ENCODE data around the gene OVCH2. TPM values are rescaled to one million over a fixed set of nuclear protein-coding genes. Genes with fewer than 3 reads are reported as not detected.

OVCH2 gene
- total RNA-seq, 1 experiment from 2014 or later: 0.57 TPM

GRCh38 chr11:7686761-7687160 lies 19.5 kb downstream of the OVCH2 start (continued):
- TF ChIP-seq ERG (CRISPR knock-in tag; IDR thresholded peaks at IDR 0.05) (no peak), ZNF671 (CRISPR knock-in tag; IDR thresholded peaks at IDR 0.05) (no peak), CTCF (IDR thresholded peaks at IDR 0.05) (no peak), EMX1 (CRISPR knock-in tag; IDR thresholded peaks at IDR 0.05) (no peak), GRHL2 (CRISPR knock-in tag; IDR thresholded peaks at IDR 0.05; ENCODE audit: insufficient replicate concordance, severe bottlenecking) (no peak), MXD4 (CRISPR knock-in tag; IDR thresholded peaks at IDR 0.05; ENCODE audit: borderline replicate concordance) (no peak), USF1 (CRISPR knock-in tag; IDR thresholded peaks at IDR 0.05) (no peak)
- TF ChIP-seq, protein P1, sequence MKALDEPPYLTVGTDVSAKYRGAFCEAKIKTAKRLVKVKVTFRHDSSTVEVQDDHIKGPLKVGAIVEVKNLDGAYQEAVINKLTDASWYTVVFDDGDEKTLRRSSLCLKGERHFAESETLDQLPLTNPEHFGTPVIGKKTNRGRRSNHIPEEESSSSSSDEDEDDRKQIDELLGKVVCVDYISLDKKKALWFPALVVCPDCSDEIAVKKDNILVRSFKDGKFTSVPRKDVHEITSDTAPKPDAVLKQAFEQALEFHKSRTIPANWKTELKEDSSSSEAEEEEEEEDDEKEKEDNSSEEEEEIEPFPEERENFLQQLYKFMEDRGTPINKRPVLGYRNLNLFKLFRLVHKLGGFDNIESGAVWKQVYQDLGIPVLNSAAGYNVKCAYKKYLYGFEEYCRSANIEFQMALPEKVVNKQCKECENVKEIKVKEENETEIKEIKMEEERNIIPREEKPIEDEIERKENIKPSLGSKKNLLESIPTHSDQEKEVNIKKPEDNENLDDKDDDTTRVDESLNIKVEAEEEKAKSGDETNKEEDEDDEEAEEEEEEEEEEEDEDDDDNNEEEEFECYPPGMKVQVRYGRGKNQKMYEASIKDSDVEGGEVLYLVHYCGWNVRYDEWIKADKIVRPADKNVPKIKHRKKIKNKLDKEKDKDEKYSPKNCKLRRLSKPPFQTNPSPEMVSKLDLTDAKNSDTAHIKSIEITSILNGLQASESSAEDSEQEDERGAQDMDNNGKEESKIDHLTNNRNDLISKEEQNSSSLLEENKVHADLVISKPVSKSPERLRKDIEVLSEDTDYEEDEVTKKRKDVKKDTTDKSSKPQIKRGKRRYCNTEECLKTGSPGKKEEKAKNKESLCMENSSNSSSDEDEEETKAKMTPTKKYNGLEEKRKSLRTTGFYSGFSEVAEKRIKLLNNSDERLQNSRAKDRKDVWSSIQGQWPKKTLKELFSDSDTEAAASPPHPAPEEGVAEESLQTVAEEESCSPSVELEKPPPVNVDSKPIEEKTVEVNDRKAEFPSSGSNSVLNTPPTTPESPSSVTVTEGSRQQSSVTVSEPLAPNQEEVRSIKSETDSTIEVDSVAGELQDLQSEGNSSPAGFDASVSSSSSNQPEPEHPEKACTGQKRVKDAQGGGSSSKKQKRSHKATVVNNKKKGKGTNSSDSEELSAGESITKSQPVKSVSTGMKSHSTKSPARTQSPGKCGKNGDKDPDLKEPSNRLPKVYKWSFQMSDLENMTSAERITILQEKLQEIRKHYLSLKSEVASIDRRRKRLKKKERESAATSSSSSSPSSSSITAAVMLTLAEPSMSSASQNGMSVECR (CRISPR knock-in tag; IDR thresholded peaks at IDR 0.05; ENCODE audit: borderline replicate concordance): no peak
- TF ChIP-seq, protein P2, sequence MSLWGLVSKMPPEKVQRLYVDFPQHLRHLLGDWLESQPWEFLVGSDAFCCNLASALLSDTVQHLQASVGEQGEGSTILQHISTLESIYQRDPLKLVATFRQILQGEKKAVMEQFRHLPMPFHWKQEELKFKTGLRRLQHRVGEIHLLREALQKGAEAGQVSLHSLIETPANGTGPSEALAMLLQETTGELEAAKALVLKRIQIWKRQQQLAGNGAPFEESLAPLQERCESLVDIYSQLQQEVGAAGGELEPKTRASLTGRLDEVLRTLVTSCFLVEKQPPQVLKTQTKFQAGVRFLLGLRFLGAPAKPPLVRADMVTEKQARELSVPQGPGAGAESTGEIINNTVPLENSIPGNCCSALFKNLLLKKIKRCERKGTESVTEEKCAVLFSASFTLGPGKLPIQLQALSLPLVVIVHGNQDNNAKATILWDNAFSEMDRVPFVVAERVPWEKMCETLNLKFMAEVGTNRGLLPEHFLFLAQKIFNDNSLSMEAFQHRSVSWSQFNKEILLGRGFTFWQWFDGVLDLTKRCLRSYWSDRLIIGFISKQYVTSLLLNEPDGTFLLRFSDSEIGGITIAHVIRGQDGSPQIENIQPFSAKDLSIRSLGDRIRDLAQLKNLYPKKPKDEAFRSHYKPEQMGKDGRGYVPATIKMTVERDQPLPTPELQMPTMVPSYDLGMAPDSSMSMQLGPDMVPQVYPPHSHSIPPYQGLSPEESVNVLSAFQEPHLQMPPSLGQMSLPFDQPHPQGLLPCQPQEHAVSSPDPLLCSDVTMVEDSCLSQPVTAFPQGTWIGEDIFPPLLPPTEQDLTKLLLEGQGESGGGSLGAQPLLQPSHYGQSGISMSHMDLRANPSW (CRISPR knock-in tag; conservative IDR thresholded peaks at IDR 0.05; ENCODE audit: low read depth): no peak

- H3K36me3 Mint-ChIP-seq: 0 out of 2 replicates have a peak, but pooled peaks cover 2% of the 10 kb centered on the region
- ATAC-seq (no peak), DNase-seq (ENCODE audit: low spot score) (no peak)
- POLR2A ChIA-PET: no interaction called here
- peaks cover 10% of the 10 kb centered on the region for H3K9me3 Mint-ChIP-seq
- CTCF ChIA-PET: no interaction called here
- no peak overlapping the region for H3K4me3 Mint-ChIP-seq
- no peaks in the 10 kb centered on the region; the same call in 1 of the 2 replicates for H3K27me3 Mint-ChIP-seq (ENCODE audit: low read depth)
- no peak overlapping the region for H3K27ac Mint-ChIP-seq
- peaks cover 21% of the 10 kb centered on the region for H3K4me1 Mint-ChIP-seq
- TF ChIP-seq ZNF416 (CRISPR knock-in tag; IDR thresholded peaks at IDR 0.05): no peak
- TF ChIP-seq, protein P3, sequence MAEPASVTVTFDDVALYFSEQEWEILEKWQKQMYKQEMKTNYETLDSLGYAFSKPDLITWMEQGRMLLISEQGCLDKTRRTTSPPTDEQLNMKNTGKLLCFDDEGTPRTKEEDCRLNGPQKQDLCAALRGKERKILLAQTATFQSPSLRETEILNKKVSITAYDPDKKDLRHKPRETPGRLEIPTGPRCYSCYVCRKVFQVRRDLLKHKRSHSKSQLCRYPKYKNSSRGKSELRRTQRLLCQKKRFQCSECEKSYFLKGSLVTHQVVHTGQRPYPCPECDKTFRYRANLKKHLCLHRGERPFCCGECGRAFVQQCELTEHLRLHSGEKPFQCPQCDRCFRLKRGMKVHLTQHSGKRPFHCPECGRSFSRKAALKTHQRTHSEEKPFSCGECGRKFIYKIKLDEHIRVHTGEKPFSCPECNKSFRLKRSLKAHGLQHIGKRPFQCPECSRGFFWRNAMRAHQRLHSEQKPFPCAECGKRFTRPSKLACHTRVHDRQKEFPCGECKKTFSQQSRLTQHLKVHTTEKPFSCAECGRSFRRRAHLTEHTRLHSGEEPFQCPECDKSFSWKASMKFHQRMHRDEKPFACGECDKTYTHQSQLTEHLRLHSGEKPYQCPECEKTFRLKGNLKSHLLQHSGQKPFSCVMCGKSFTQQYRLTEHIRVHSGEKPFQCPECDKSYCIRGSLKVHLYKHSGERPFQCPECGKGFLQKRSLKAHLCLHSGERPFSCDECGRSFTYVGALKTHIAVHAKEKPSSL (CRISPR knock-in tag; conservative IDR thresholded peaks at IDR 0.05): no peak
- TF ChIP-seq, protein P1 (CRISPR knock-in tag; IDR thresholded peaks at IDR 0.05; ENCODE audit: borderline replicate concordance): no peak
- TF ChIP-seq E2F1 (CRISPR knock-in tag; IDR thresholded peaks at IDR 0.05): no peak
- no peak for TF ChIP-seq GTF2I (CRISPR knock-in tag; conservative IDR thresholded peaks at IDR 0.05)
- no peak for TF ChIP-seq NFYB (CRISPR knock-in tag; conservative IDR thresholded peaks at IDR 0.05; ENCODE audit: low read depth)
- no peak for TF ChIP-seq ETV6 (CRISPR knock-in tag; IDR thresholded peaks at IDR 0.05)
- TF ChIP-seq USF2 (CRISPR knock-in tag; IDR thresholded peaks at IDR 0.05): no peak
Observed at GRCh38 chr11:7683571-7683970, 22.7 kb downstream of the OVCH2 start.
